ENCODE data around the gene PRKG1.

PRKG1 gene

GRCh38 chr10:51772387-51772786, 698.1 kb downstream of the PRKG1 start:
- DNase-seq = no peak

- DNase-seq = no peak
Observed at GRCh38 chr10:51773681-51774080, 699.4 kb downstream of the PRKG1 start.

GRCh38 chr10:51783941-51784340, 709.7 kb downstream of the PRKG1 start:
- DNase-seq = no peak

GRCh38 chr10:51786016-51786683, 711.9 kb downstream of the PRKG1 start:
- DNase-seq = no peak

GRCh38 chr10:51786684-51787035, 712.4 kb downstream of the PRKG1 start:
- DNase-seq = no peak

- DNase-seq = no peak
Observed at GRCh38 chr10:51788273-51788672, 714.0 kb downstream of the PRKG1 start.

- no peak for DNase-seq
Observed at GRCh38 chr10:51789118-51789517, 714.8 kb downstream of the PRKG1 start.

- no peak for DNase-seq
Observed at GRCh38 chr10:51789903-51790302, 715.6 kb downstream of the PRKG1 start.

- no peak for DNase-seq
Observed at GRCh38 chr10:51792678-51793077, 718.4 kb downstream of the PRKG1 start.

- no peak for DNase-seq
Observed at GRCh38 chr10:51800121-51800520, 725.8 kb downstream of the PRKG1 start.

- DNase-seq = no peak
Observed at GRCh38 chr10:51800725-51801424, 726.6 kb downstream of the PRKG1 start.

- DNase-seq = no peak
Observed at GRCh38 chr10:51802030-51802429, 727.7 kb downstream of the PRKG1 start.

GRCh38 chr10:51804866-51805265, 730.6 kb downstream of the PRKG1 start:
- DNase-seq = no peak

GRCh38 chr10:51806079-51806835, 732.0 kb downstream of the PRKG1 start:
- DNase-seq = no peak

- no peak for DNase-seq
Observed at GRCh38 chr10:51808187-51808586, 733.9 kb downstream of the PRKG1 start.

GRCh38 chr10:51815723-51816122, 741.4 kb downstream of the PRKG1 start:
- DNase-seq = no peak

- no peak for DNase-seq
Observed at GRCh38 chr10:51821045-51821444, 746.8 kb downstream of the PRKG1 start.

- no peak for DNase-seq
Observed at GRCh38 chr10:51821745-51822144, 747.5 kb downstream of the PRKG1 start.

GRCh38 chr10:51832652-51833383, 758.5 kb downstream of the PRKG1 start:
- DNase-seq = no peak

- DNase-seq = no peak
Observed at GRCh38 chr10:51834548-51834947, 760.3 kb downstream of the PRKG1 start.

- no peak for DNase-seq
Observed at GRCh38 chr10:51838471-51838870, 764.2 kb downstream of the PRKG1 start.

GRCh38 chr10:51843966-51844365, 769.7 kb downstream of the PRKG1 start:
- no peak for DNase-seq

- no peak for DNase-seq
Observed at GRCh38 chr10:51846856-51847506, 772.7 kb downstream of the PRKG1 start.

Measured in DMS79 treated with DMSO at 0.1 percent for 48 hours (cell line).